ENCODE results near the gene HEATR5B. TPM values are rescaled to one million over a fixed set of nuclear protein-coding genes. Genes with fewer than 3 reads are reported as not detected.

The HEATR5B gene
- total and polyA plus RNA-seq, 2 donors (not counting 1 experiment from before 2014, with no cell fraction given) = 33.0 to 44.3 TPM

GRCh38 chr2:37104178-37104577 is 20.0 kb upstream of the HEATR5B start:
- H3K36me3 ChIP-seq (replicated peaks in 1 of 2; ENCODE audit: control extremely low read depth in 1 of 2, control insufficient read depth in 1 of 2, extremely low read depth in 1 of 2, insufficient read depth in 2 of 2, low read length in 1 of 2) = peaks cover 7 to 65% of the 10 kb centered on the region in 2 experiments

GRCh38 chr2:37102588-37102987 is 18.4 kb upstream of the HEATR5B start:
- Mint-ChIP-seq H3K4me3 (no peak overlapping the region), H3K27ac (no peak overlapping the region), H3K9me3 (ENCODE audit: insufficient read depth) (no peaks in the 10 kb centered on the region), H3K4me1 (peaks cover 2% of the 10 kb centered on the region), H3K27me3 (no peaks in the 10 kb centered on the region)
- Histone ChIP-seq H3K27me3 (replicated peaks in 1 of 4; ENCODE audit: control extremely low read depth in 1 of 4, control insufficient read depth in 3 of 4, insufficient read depth in 4 of 4, low read length in 3 of 4) (no peaks in the 10 kb centered on the region), H2AFZ (ENCODE audit: insufficient read depth, low read depth, low read length, poor library complexity, severe bottlenecking) (no peak overlapping the region), H3K36me3 (replicated peaks in 1 of 2; ENCODE audit: control extremely low read depth in 1 of 2, control insufficient read depth in 1 of 2, extremely low read depth in 1 of 2, insufficient read depth in 2 of 2, low read length in 1 of 2) (peaks cover 6 to 57% of the 10 kb centered on the region in 2 experiments), H4K20me1 (ENCODE audit: control insufficient read depth, insufficient read depth, low read length, poor library complexity, severe bottlenecking) (no peaks in the 10 kb centered on the region), H3K4me1 (ENCODE audit: control insufficient read depth in 2 of 2, insufficient read depth in 2 of 2, low read length in 2 of 2) (no peaks in the 10 kb centered on the region), H3K4me2 (replicated peaks; ENCODE audit: low read depth, low read length, poor library complexity, severe bottlenecking) (no peak overlapping the region), H3K4me3 (ENCODE audit: control extremely low read depth in 1 of 5, extremely low read depth in 1 of 5, insufficient read depth in 1 of 5, low read depth in 2 of 5, low read length in 4 of 5) (no peak overlapping the region), H3K9ac (ENCODE audit: low read length) (no peak overlapping the region), H3K9me3 (ENCODE audit: control extremely low read depth in 1 of 3, control insufficient read depth in 2 of 3, insufficient read depth in 1 of 3, low read length in 2 of 3) (no peaks in the 10 kb centered on the region), H3K79me2 (ENCODE audit: control insufficient read depth, insufficient read depth, low read length) (no peaks in the 10 kb centered on the region), H3K27ac (ENCODE audit: low read length in 2 of 2) (no peak overlapping the region)
- POLR2A ChIA-PET = no interaction called here
- intact Hi-C loops (cut with micrococcal nuclease) = no loop called here
- no peak for ATAC-seq (ENCODE audit: low read depth)
- TF ChIP-seq CTCF (IDR thresholded peaks at IDR 0.05) = no peak
- no peak for TF ChIP-seq EZH2 (IDR thresholded peaks at IDR 0.05; ENCODE audit: borderline replicate concordance, insufficient read depth, low read depth, low read length, poor library complexity, severe bottlenecking)
- WGBS (ENCODE audit: insufficient coverage) = no CpG with 5 or more reads among the region's 3 CpGs
- no peak for DNase-seq
- CTCF ChIA-PET = no interaction called here

More at GRCh38 chr2:37104178-37104577, 20.0 kb upstream of the HEATR5B start:
- DNase-seq = no peak
- H3K79me2 ChIP-seq (ENCODE audit: control insufficient read depth, insufficient read depth, low read length) = no peaks in the 10 kb centered on the region
- Mint-ChIP-seq H3K4me3 (no peak overlapping the region), H3K27me3 (no peaks in the 10 kb centered on the region), H3K27ac (no peak overlapping the region), H3K4me1 (peaks cover 2% of the 10 kb centered on the region), H3K9me3 (ENCODE audit: insufficient read depth) (no peaks in the 10 kb centered on the region)
- no peak overlapping the region for H3K9ac ChIP-seq (ENCODE audit: low read length)
- intact Hi-C loops (cut with micrococcal nuclease) = no loop called here
- no peak overlapping the region for H3K4me3 ChIP-seq (ENCODE audit: control extremely low read depth in 1 of 5, extremely low read depth in 1 of 5, insufficient read depth in 1 of 5, low read depth in 2 of 5, low read length in 4 of 5)
- ATAC-seq (ENCODE audit: low read depth) = no peak
- H2AFZ ChIP-seq (ENCODE audit: insufficient read depth, low read depth, low read length, poor library complexity, severe bottlenecking) = no peak overlapping the region
- H3K9me3 ChIP-seq (ENCODE audit: control extremely low read depth in 1 of 3, control insufficient read depth in 2 of 3, insufficient read depth in 1 of 3, low read length in 2 of 3) = no peaks in the 10 kb centered on the region
- H3K27ac ChIP-seq (ENCODE audit: low read length in 2 of 2) = no peak overlapping the region
- H4K20me1 ChIP-seq (ENCODE audit: control insufficient read depth, insufficient read depth, low read length, poor library complexity, severe bottlenecking) = no peaks in the 10 kb centered on the region
- H3K4me2 ChIP-seq (replicated peaks; ENCODE audit: low read depth, low read length, poor library complexity, severe bottlenecking) = no peak overlapping the region
- H3K27me3 ChIP-seq (replicated peaks in 1 of 4; ENCODE audit: control extremely low read depth in 1 of 4, control insufficient read depth in 3 of 4, insufficient read depth in 4 of 4, low read length in 3 of 4) = no peaks in the 10 kb centered on the region
- WGBS (ENCODE audit: insufficient coverage) = no CpG with 5 or more reads among the region's 2 CpGs
- no peaks in the 10 kb centered on the region for H3K4me1 ChIP-seq (ENCODE audit: control insufficient read depth in 2 of 2, insufficient read depth in 2 of 2, low read length in 2 of 2)
- ChIA-PET POLR2A (no interaction called here), CTCF (no interaction called here)
- TF ChIP-seq EZH2 (IDR thresholded peaks at IDR 0.05; ENCODE audit: borderline replicate concordance, insufficient read depth, low read depth, low read length, poor library complexity, severe bottlenecking) (no peak), CTCF (IDR thresholded peaks at IDR 0.05) (no peak)
